Measurements from ENCODE around the gene NFKB2. TPM values are rescaled to one million over a fixed set of nuclear protein-coding genes. Genes with fewer than 3 reads are reported as not detected.

The NFKB2 gene
- polyA plus RNA-seq, 1 donor from 2014 or later: 0.30 TPM

DNA sequence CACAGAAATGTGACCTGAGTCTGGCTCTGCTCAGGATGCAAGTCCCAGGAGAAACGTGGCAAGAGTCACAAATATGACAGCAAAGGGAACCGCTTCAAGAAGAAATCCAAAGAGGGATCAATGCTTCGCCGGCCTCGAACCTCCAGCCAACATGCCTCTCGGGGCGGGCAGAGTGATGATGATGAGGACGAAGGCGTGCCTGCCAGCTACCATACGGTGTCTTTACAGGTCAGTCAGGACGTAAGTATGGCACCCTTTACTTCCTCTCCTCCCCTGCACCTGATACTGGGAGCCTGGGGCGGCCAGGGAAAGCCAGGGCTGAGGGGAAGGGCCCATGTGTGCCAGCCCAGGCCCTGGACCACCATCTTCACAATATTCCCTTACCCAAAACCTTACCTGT lies 18.6 kb upstream of the NFKB2 start:
- H3K79me2 ChIP-seq (replicated peaks; ENCODE audit: insufficient read depth, low read length): no peaks in the 10 kb centered on the region
- no peak overlapping the region for H3K9ac ChIP-seq (ENCODE audit: low read length)
- TF ChIP-seq MXI1 (conservative IDR thresholded peaks at IDR 0.05; ENCODE audit: poor library complexity, severe bottlenecking) (no peak), SMC3 (conservative IDR thresholded peaks at IDR 0.05; ENCODE audit: poor library complexity) (no peak), TAF1 (IDR thresholded peaks at IDR 0.05; ENCODE audit: low read depth) (no peak), EP300 (conservative IDR thresholded peaks at IDR 0.05; ENCODE audit: poor library complexity, severe bottlenecking) (no peak), POLR2AphosphoS5 (IDR thresholded peaks at IDR 0.05) (no peak), EZH2 (IDR thresholded peaks at IDR 0.05; ENCODE audit: borderline replicate concordance, insufficient read depth, low read length, poor library complexity, severe bottlenecking) (no peak), RAD21 (conservative IDR thresholded peaks at IDR 0.05) (no peak)
- TF ChIP-seq, protein P1, sequence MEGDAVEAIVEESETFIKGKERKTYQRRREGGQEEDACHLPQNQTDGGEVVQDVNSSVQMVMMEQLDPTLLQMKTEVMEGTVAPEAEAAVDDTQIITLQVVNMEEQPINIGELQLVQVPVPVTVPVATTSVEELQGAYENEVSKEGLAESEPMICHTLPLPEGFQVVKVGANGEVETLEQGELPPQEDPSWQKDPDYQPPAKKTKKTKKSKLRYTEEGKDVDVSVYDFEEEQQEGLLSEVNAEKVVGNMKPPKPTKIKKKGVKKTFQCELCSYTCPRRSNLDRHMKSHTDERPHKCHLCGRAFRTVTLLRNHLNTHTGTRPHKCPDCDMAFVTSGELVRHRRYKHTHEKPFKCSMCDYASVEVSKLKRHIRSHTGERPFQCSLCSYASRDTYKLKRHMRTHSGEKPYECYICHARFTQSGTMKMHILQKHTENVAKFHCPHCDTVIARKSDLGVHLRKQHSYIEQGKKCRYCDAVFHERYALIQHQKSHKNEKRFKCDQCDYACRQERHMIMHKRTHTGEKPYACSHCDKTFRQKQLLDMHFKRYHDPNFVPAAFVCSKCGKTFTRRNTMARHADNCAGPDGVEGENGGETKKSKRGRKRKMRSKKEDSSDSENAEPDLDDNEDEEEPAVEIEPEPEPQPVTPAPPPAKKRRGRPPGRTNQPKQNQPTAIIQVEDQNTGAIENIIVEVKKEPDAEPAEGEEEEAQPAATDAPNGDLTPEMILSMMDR (IDR thresholded peaks at IDR 0.05; ENCODE audit: poor library complexity, severe bottlenecking): no peak
- TF ChIP-seq, protein P2, sequence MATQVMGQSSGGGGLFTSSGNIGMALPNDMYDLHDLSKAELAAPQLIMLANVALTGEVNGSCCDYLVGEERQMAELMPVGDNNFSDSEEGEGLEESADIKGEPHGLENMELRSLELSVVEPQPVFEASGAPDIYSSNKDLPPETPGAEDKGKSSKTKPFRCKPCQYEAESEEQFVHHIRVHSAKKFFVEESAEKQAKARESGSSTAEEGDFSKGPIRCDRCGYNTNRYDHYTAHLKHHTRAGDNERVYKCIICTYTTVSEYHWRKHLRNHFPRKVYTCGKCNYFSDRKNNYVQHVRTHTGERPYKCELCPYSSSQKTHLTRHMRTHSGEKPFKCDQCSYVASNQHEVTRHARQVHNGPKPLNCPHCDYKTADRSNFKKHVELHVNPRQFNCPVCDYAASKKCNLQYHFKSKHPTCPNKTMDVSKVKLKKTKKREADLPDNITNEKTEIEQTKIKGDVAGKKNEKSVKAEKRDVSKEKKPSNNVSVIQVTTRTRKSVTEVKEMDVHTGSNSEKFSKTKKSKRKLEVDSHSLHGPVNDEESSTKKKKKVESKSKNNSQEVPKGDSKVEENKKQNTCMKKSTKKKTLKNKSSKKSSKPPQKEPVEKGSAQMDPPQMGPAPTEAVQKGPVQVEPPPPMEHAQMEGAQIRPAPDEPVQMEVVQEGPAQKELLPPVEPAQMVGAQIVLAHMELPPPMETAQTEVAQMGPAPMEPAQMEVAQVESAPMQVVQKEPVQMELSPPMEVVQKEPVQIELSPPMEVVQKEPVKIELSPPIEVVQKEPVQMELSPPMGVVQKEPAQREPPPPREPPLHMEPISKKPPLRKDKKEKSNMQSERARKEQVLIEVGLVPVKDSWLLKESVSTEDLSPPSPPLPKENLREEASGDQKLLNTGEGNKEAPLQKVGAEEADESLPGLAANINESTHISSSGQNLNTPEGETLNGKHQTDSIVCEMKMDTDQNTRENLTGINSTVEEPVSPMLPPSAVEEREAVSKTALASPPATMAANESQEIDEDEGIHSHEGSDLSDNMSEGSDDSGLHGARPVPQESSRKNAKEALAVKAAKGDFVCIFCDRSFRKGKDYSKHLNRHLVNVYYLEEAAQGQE (IDR thresholded peaks at IDR 0.05; ENCODE audit: borderline replicate concordance): no peak
- H2AFZ ChIP-seq (ENCODE audit: low read depth, low read length): no peak overlapping the region
- no peaks in the 10 kb centered on the region for H3K27me3 ChIP-seq (ENCODE audit: insufficient read depth, low read depth, low read length)
- no peaks in the 10 kb centered on the region for H3F3A ChIP-seq (ENCODE audit: insufficient read depth, low read length, poor library complexity, severe bottlenecking)
- H3K36me3 ChIP-seq (ENCODE audit: insufficient read depth, low read length): no peaks in the 10 kb centered on the region
- no peaks in the 10 kb centered on the region for H4K20me1 ChIP-seq (ENCODE audit: insufficient read depth)
- no peak overlapping the region for H3K4me3 ChIP-seq (ENCODE audit: low read length)
- no peak overlapping the region for H3K27ac ChIP-seq (ENCODE audit: low read length)
- H3K9me3 ChIP-seq (ENCODE audit: low read length): no peaks in the 10 kb centered on the region
- no peak overlapping the region for H3K4me2 ChIP-seq (ENCODE audit: low read length)
- H3K9me2 ChIP-seq (ENCODE audit: insufficient read depth, low read length): no peaks in the 10 kb centered on the region

DNA sequence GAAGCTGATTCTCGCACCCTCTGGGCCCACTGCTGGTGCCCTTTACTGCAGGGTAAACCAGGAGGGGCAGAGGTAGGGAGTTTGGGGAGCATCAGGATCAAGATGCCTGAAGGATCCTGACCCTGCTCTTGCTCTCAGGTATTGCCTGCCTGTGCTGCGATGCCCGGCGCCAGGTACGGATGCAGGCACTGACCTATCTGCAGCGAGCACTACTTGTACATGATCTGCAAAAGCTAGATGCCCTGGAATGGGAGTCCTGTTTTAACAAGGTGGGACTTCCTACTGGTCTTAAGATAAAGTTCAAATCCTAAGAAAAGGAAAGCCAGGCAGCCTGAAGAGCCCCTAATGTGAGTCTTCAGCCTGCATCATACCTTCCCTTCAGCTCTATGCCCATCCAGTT lies 16.1 kb upstream of the NFKB2 start:
- Histone ChIP-seq H3K79me2 (replicated peaks; ENCODE audit: insufficient read depth, low read length) (no peaks in the 10 kb centered on the region), H3F3A (ENCODE audit: insufficient read depth, low read length, poor library complexity, severe bottlenecking) (no peaks in the 10 kb centered on the region), H3K4me3 (ENCODE audit: low read length) (no peak overlapping the region), H3K27me3 (ENCODE audit: insufficient read depth, low read depth, low read length) (no peaks in the 10 kb centered on the region), H3K9me3 (ENCODE audit: low read length) (no peaks in the 10 kb centered on the region), H3K9me2 (ENCODE audit: insufficient read depth, low read length) (no peaks in the 10 kb centered on the region), H4K20me1 (ENCODE audit: insufficient read depth) (no peaks in the 10 kb centered on the region), H2AFZ (ENCODE audit: low read depth, low read length) (no peak overlapping the region), H3K36me3 (ENCODE audit: insufficient read depth, low read length) (no peaks in the 10 kb centered on the region), H3K27ac (ENCODE audit: low read length) (no peak overlapping the region), H3K9ac (ENCODE audit: low read length) (no peak overlapping the region), H3K4me2 (ENCODE audit: low read length) (no peak overlapping the region)
- TF ChIP-seq, protein P1 (IDR thresholded peaks at IDR 0.05; ENCODE audit: poor library complexity, severe bottlenecking): no peak
- TF ChIP-seq, protein P2 (IDR thresholded peaks at IDR 0.05; ENCODE audit: borderline replicate concordance): no peak
- TF ChIP-seq SMC3 (conservative IDR thresholded peaks at IDR 0.05; ENCODE audit: poor library complexity): no peak
- no peak for TF ChIP-seq EP300 (conservative IDR thresholded peaks at IDR 0.05; ENCODE audit: poor library complexity, severe bottlenecking)
- no peak for TF ChIP-seq TAF1 (IDR thresholded peaks at IDR 0.05; ENCODE audit: low read depth)
- no peak for TF ChIP-seq POLR2AphosphoS5 (IDR thresholded peaks at IDR 0.05)
- no peak for TF ChIP-seq MXI1 (conservative IDR thresholded peaks at IDR 0.05; ENCODE audit: poor library complexity, severe bottlenecking)
- no peak for TF ChIP-seq EZH2 (IDR thresholded peaks at IDR 0.05; ENCODE audit: borderline replicate concordance, insufficient read depth, low read length, poor library complexity, severe bottlenecking)
- TF ChIP-seq RAD21 (conservative IDR thresholded peaks at IDR 0.05): no peak
